ENCODE data around the gene IL1A. TPM values are rescaled to one million over a fixed set of nuclear protein-coding genes. Genes with fewer than 3 reads are reported as not detected.
A peak's percentile ranks its signal among the peaks of the same experiment; 100 is the strongest.

IL1A gene
- total RNA-seq, 2 donors from 2014 or later: 1.4 to 6.6 TPM

DNA sequence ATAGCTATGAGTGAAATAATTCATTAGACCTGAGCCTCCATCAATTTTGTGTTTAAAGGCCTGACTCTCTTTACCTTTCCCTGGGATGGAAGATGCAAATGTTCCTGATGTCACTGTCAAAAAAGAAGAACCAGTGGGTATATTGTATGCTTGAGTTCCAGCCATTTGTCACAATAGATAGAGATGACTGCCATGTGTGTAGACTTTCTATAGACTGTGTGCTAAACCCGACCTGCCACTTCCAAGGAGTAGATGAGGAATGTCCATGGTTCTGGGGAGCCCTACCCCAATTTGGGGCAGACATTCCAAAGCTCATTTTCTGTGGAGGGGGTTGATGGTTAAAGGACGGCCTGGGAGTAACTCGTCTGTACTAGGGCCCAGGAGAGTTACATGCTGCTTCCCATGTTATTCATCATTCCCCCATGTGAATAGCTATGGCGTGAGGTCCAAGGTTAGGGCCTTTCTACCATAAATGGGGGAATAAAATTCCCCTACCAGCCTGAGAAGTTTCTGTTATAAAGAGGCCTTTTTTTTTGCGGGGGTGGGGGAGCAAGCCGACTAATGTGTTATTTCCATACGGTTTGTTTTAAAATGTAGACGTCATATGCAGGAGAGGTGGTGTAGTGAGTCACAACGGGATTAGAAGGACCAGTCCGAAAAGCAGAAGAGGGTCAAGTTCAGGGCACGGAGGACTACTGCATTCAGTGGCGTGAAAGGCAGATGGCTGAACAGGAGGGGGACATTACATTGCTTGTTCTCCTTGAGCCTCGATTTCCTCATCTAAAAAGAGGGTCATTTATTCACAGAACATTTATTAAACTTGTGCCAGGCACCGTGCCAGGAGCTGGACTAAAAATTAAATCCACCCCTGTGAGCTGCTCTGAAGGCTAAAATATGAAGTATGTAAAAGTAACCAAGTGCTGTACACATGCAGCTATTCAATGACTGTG is 28.3 kb upstream of the IL1A start:
- DNase-seq (no peak), ATAC-seq (replicated peaks in 1 of 2) (peak in 1 of 2 donors; percentile 33)
- Mint-ChIP-seq H3K4me3 (peak overlapping the region; percentile 2 to 21), H3K27ac (peak overlapping the region; percentile 56), H3K4me1 (ENCODE audit: low read depth) (peaks cover 30% of the 10 kb centered on the region), H3K36me3 (ENCODE audit: insufficient read depth in 2 of 2) (peaks cover 8 to 15% of the 10 kb centered on the region in 2 donors), H3K9me3 (peaks cover 5 to 10% of the 10 kb centered on the region in 2 donors), H3K27me3 (ENCODE audit: low read depth) (no peaks in the 10 kb centered on the region)

DNA sequence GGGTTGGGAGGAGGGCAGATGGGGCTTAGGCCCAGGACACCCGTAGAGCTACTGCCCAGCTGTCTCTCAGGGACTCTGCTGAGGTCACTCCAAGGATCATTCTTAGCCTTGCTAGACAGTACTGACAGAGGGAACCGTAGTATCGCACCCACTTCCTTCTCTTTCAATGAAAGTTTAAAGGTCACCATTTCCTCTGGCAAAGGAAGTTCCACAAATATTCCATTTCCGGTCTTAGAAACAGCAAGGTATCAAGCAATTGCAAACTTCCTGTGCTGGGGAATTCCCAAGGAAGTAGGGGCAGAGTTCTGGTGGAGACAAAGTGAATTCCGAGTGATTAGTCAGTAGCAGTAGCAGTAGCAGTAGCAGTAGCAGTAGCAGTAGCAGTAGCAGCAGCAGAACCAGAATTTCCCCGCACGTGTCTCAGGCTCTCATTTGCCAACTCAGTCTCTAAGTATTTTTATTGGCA is 27.6 kb upstream of the IL1A start:
- peak; percentile 54 to 69 for ATAC-seq (replicated peaks in 1 of 2)
- H3K4me1 Mint-ChIP-seq (ENCODE audit: low read depth): peaks cover 30% of the 10 kb centered on the region

DNA sequence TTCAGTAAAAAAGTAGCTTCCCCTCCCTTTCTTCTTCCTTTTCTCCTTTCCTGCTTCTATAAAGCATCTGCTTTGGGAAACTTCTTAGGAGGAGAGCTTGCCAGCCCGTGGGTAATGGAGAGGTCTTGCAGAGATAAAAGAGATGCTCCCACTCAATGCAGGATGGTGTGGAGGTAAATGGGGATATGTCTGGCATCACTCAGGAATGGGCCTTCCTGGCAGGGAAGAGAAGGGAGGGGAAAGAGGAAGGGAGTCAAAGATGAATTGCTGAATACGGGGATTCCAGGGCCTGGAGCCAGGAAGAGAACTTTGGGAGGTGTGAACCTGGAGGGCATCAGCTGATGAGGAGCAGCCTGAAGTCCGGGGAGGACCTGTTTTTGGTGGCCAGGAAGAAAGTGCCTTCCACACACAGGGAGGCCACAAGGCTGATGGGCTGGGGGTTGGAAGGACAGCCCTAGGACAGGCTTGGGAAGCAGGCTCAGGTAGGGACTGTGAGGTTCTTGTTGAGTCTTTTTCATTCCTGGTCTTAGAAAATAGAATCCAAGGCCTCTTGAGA is 27.1 kb upstream of the IL1A start:
- H3K9me3 Mint-ChIP-seq: peaks cover 13 to 14% of the 10 kb centered on the region in 2 donors
- H3K27ac Mint-ChIP-seq: no peak overlapping the region
- H3K4me3 Mint-ChIP-seq: no peak overlapping the region

More for the DNA sequence above, 27.6 kb upstream of the IL1A start:
- Mint-ChIP-seq H3K9me3 (peaks cover 10 to 12% of the 10 kb centered on the region in 2 donors), H3K36me3 (ENCODE audit: insufficient read depth in 2 of 2) (peaks cover 13 to 20% of the 10 kb centered on the region in 2 donors), H3K27ac (peak overlapping the region; percentile 56), H3K4me3 (peak overlapping the region in 1 of 2 donors; percentile 19), H3K27me3 (ENCODE audit: low read depth) (no peaks in the 10 kb centered on the region)
- no peak for DNase-seq

GRCh38 chr2:112809112-112809511 is 24.8 kb upstream of the IL1A start:
- Mint-ChIP-seq H3K4me3 (no peak overlapping the region), H3K9me3 (peaks cover 13 to 14% of the 10 kb centered on the region in 2 donors), H3K4me1 (ENCODE audit: low read depth) (peaks cover 37% of the 10 kb centered on the region), H3K27ac (no peak overlapping the region), H3K27me3 (ENCODE audit: low read depth) (no peaks in the 10 kb centered on the region), H3K36me3 (ENCODE audit: insufficient read depth in 2 of 2) (peaks cover 13 to 23% of the 10 kb centered on the region in 2 donors)
- ATAC-seq (replicated peaks in 1 of 2) (no peak), DNase-seq (no peak)

More for the DNA sequence above, 27.1 kb upstream of the IL1A start:
- no peaks in the 10 kb centered on the region for H3K27me3 Mint-ChIP-seq (ENCODE audit: low read depth)
- H3K36me3 Mint-ChIP-seq (ENCODE audit: insufficient read depth in 2 of 2): peaks cover 13 to 23% of the 10 kb centered on the region in 2 donors
- no peak for DNase-seq
- ATAC-seq (replicated peaks in 1 of 2): no peak
- peaks cover 30% of the 10 kb centered on the region for H3K4me1 Mint-ChIP-seq (ENCODE audit: low read depth)

GRCh38 chr2:112807233-112807807 is 23.0 kb upstream of the IL1A start:
- no peak overlapping the region for H3K27ac Mint-ChIP-seq
- DNase-seq: no peak
- no peak overlapping the region for H3K4me3 Mint-ChIP-seq
- peaks cover 13 to 14% of the 10 kb centered on the region in 2 donors for H3K9me3 Mint-ChIP-seq
- no peaks in the 10 kb centered on the region for H3K27me3 Mint-ChIP-seq (ENCODE audit: low read depth)
- H3K4me1 Mint-ChIP-seq (ENCODE audit: low read depth): peaks cover 29% of the 10 kb centered on the region
- H3K36me3 Mint-ChIP-seq (ENCODE audit: insufficient read depth in 2 of 2): peaks cover 13 to 23% of the 10 kb centered on the region in 2 donors
- no peak for ATAC-seq (replicated peaks in 1 of 2)

DNA sequence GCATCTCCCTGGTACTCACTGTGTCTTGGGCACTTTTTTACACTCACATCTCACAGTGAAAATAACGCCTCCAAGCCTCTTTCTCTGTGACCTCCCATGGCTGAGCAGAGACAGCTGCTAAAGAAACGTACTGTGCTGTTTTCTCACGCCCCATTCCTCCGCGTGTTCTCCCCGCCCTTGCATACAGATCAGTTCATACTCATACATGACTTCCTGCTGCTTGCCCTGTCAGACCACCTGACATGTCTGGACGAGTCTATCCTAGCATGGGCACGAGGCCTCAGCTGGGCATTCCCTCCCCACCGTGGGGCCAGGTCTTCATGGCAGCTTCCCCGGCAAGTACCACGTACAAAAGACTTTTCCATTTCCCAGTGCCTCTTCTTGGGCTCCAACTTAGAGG is 21.2 kb upstream of the IL1A start:
- Mint-ChIP-seq H3K36me3 (ENCODE audit: insufficient read depth in 2 of 2) (peaks cover 11 to 19% of the 10 kb centered on the region in 2 donors), H3K27ac (no peak overlapping the region), H3K4me3 (peak overlapping the region in 1 of 2 donors; percentile 26), H3K9me3 (peaks cover 13 to 14% of the 10 kb centered on the region in 2 donors), H3K4me1 (ENCODE audit: low read depth) (peaks cover 17% of the 10 kb centered on the region), H3K27me3 (ENCODE audit: low read depth) (no peaks in the 10 kb centered on the region)
- no peak for DNase-seq
- peak in 1 of 2 donors; percentile 26 for ATAC-seq (replicated peaks in 1 of 2)

DNA sequence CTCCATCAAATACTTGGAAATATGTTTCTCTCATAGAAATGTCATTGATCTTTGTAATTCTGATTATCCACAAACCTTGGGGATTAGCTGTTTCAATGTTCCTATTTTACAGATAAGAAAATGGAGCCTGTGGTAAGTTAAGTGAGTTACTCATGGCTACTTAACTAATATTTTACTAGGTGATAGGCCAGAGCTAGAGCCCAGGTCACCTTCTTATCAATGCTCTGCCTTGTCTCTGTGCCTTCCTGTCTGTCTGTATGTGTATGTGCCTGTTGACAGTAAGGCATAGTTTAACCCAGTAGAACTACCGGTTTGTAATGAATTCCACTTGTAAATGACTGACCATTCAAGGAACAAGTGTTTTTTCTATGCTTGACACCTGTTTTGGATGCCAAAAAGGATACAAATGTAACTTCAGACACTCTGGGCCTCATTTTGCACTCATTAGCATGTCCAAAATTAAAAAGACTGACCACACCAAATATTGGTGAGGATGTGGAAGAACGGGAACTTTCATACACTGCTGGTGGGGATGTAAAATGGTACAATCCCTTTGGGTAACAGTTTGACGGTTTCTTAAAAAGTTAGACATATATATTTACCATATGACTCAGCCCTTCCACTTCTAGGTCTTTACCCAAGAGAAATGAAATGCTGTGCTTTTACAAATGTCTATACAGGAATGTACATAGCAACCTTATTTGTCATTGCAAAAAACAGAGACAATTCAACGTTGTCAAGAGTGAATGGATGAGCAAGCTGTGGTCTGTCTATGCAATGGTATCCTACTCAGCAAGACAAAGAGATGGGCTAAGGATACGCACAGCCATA is 19.6 kb upstream of the IL1A start:
- DNase-seq (no peak), ATAC-seq (replicated peaks in 1 of 2) (peak; percentile 95 to 96)
- Mint-ChIP-seq H3K27me3 (ENCODE audit: low read depth) (no peaks in the 10 kb centered on the region), H3K36me3 (ENCODE audit: insufficient read depth in 2 of 2) (peaks cover 9 to 10% of the 10 kb centered on the region in 2 donors), H3K4me1 (ENCODE audit: low read depth) (peaks cover 23% of the 10 kb centered on the region), H3K27ac (peak overlapping the region; percentile 84), H3K4me3 (peak overlapping the region in 1 of 2 donors; percentile 45), H3K9me3 (peaks cover 9 to 10% of the 10 kb centered on the region in 2 donors)

DNA sequence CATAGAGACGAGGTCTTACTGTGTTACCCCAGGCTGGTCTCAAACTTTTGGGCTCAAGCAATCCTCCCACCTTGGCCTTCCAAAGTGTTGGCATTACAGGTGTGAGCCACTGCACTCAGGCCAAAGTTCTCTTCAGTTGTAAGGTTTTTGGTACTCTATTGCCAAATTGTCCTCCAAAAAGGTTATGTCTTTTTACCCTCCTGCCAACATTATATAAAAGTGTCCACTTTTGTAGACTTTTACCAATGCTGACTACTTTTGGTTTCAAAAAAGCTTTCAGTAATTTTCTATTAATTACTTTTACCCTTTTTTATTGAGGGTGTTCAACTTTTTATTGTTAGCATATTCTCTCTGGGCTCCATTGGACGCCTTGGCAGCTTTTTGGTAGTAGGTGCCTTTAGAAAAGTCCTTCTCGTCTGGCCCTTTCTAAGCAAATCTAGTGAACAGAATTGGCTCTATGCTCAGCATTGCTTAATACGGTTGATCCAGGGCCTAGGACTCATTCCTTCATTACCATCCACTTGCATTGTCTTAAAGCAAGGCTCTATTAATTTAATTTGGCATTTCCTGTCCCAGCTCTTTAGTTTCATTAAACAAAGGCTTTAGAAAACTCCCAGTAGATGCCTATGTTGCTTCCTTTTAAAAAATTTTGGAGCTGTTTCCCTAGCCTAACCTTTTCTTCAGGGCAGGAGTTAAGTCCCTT is 16.7 kb upstream of the IL1A start:
- H3K9me3 Mint-ChIP-seq: no peaks in the 10 kb centered on the region
- DNase-seq: no peak
- no peak overlapping the region for H3K4me3 Mint-ChIP-seq
- H3K4me1 Mint-ChIP-seq (ENCODE audit: low read depth): peaks cover 21% of the 10 kb centered on the region
- H3K27me3 Mint-ChIP-seq (ENCODE audit: low read depth): peaks cover 7% of the 10 kb centered on the region
- no peak for ATAC-seq (replicated peaks in 1 of 2)
- H3K36me3 Mint-ChIP-seq (ENCODE audit: insufficient read depth in 2 of 2): peaks cover 0 to 4% of the 10 kb centered on the region in 2 donors
- H3K27ac Mint-ChIP-seq: peak overlapping the region; percentile 25

DNA sequence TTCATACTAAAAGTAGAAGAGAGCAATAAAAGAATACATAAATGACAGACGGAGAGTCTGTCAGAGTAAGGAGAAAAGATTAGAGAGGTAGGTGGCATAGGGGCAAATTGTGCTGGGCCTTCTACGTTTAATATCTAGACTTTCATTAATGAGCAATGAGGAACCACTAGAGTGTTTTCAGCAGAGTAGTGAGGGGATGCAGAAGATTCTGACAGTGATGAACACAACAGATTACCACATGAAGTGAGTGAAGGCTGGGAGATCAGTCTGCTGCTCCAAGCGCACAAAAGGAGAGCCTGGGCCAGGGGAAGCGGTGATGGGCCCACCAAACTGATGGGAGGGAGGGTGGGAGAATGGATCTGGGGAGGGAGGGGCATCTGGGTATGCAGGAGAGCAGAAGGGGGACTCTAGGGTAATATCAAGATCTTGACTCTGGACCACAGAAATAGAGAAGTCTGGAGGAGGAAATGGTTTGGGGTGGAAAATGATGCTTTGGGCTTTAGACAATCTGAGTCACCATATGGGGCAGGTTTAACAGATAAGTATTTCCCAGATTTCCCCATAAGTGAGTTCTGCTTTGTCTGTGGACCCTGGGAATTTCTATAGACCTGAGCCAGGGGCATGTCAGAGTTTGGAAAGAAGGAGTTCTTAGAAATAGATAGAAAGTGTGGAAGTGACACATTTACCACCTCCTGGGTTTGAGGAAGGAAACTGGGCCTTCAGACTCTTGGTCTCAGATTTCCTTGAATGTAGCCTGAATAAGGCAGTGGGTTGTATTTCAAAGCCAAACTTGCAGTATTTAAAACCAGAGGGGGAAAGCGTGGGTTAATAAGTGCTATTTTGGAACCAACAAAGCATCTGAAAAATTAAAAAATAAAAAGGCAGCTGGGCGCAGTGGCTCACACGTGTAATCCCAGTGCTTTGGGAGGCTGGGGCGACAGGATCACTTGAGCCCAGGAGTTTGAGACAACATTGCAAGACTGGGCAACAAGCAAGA is 15.0 kb upstream of the IL1A start:
- DNase-seq: no peak
- Mint-ChIP-seq H3K36me3 (ENCODE audit: insufficient read depth in 2 of 2) (peaks cover 0 to 4% of the 10 kb centered on the region in 2 donors), H3K27me3 (ENCODE audit: low read depth) (peaks cover 7% of the 10 kb centered on the region), H3K4me1 (ENCODE audit: low read depth) (peaks cover 18% of the 10 kb centered on the region), H3K27ac (no peak overlapping the region), H3K9me3 (no peaks in the 10 kb centered on the region), H3K4me3 (peak overlapping the region in 1 of 2 donors; percentile 42)
- ATAC-seq (replicated peaks in 1 of 2): peak; percentile 24 to 29

GRCh38 chr2:112796486-112796885 is 12.2 kb upstream of the IL1A start:
- Mint-ChIP-seq H3K27ac (no peak overlapping the region), H3K36me3 (ENCODE audit: insufficient read depth in 2 of 2) (peaks cover 4 to 12% of the 10 kb centered on the region in 2 donors), H3K27me3 (ENCODE audit: low read depth) (peaks cover 7% of the 10 kb centered on the region), H3K9me3 (peaks cover 3 to 4% of the 10 kb centered on the region in 2 donors), H3K4me3 (no peak overlapping the region), H3K4me1 (ENCODE audit: low read depth) (peaks cover 27% of the 10 kb centered on the region)
- no peak for DNase-seq
- ATAC-seq (replicated peaks in 1 of 2): no peak

DNA sequence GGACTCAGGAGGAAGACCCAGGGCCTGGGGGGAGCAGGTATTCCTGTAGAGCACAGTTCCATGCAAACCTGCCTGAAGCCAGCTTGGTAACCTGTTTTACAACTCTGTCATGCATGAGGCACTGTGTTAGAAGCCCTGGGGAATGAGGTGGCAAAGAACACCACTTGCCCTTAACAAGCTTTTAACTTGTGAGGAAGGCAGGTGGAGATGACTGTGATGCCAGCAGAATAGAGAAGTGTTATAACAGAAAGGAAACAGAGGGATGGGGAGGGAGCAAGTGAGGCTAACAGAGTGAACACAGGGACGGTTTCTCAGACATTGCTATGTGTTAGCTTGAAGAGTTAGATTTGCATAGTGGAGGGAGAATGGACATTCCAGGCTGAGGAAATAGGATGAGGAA is 11.5 kb upstream of the IL1A start:
- Mint-ChIP-seq H3K27me3 (ENCODE audit: low read depth) (peaks cover 7% of the 10 kb centered on the region), H3K4me3 (no peak overlapping the region), H3K36me3 (ENCODE audit: insufficient read depth in 2 of 2) (peaks cover 4 to 12% of the 10 kb centered on the region in 2 donors), H3K9me3 (peaks cover 3 to 4% of the 10 kb centered on the region in 2 donors), H3K4me1 (ENCODE audit: low read depth) (peaks cover 27% of the 10 kb centered on the region), H3K27ac (no peak overlapping the region)
- ATAC-seq (replicated peaks in 1 of 2) (peak in 1 of 2 donors; percentile 22), DNase-seq (no peak)

Data from activated T-cell treated with anti-CD3 and anti-CD28 coated beads, Interleukin-2, amount 50 U/mL, for 72 hours (primary cell).